Measurements from ENCODE around the gene PIP4K2C.

GRCh38 chr12:57603815-57604453 lies 12.9 kb downstream of the PIP4K2C start:
- TF ChIP-seq CTCF (IDR thresholded peaks at IDR 0.05) (no peak), POLR2A (IDR thresholded peaks at IDR 0.05) (no peak)

Data from right lobe of liver (tissue), 4 donors.